ENCODE data around the gene RBM15B. TPM values are rescaled to one million over a fixed set of nuclear protein-coding genes. Genes with fewer than 3 reads are reported as not detected.

The RBM15B gene
- total RNA-seq, 2 experiments from 2014 or later = 24.5 to 25.4 TPM

DNA sequence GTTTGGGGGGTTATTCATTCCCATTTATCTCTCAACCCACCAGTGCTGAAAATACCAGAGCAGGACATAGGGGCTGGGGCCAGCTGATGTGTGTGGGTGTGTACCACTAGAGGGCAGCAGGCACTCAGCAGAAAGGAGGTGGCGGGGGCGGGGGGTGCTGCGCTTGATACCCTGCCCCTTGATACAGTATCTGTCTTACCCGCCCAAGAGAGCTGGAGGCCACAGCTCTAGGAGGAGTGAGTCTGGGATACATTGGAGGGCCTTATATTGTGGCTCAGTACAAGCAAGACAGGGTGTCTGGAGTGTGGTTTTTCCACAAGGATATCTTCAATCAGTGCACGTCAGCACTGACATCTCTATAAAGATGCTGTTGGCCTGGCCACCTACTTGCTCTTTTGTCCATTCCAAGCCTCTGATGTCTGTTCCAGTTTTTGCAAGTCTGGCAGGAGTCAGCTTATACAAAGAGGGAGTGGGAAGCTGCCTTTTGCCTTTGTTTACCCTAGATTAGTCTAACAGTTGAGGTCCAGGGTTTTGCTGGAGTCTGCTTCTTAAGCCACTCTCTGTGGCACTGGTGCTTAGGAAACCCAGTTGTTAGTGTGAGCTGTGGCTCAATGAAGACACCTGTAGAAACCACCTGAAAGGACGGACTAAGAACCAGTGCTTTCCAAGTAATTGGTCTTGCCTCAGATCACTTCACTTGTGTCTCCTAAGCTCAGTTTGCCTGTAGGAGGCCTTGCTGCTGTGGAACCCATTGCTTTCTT lies 1.5 kb upstream of the RBM15B start:
- ChIA-PET POLR2A (interaction anchor here (0.5 to 2.1 kb wide), 9 partner anchors 103 to 817 kb away, joined by 3 to 6 read pairs (median 3); partner anchors contain the start of gene MAPKAPK3), CTCF (interaction anchor here (0.7 to 6.2 kb wide), 28 partner anchors 11 to 816 kb away, joined by 3 to 45 read pairs (median 3); partner anchors contain the start of genes CISH and DCAF1)
- Mint-ChIP-seq H3K4me1 (peaks cover 74% of the 10 kb centered on the region), H3K27ac (no peak overlapping the region), H3K27me3 (no peaks in the 10 kb centered on the region), H3K36me3 (ENCODE audit: low read depth) (peaks cover 66% of the 10 kb centered on the region), H3K4me3 (peak overlapping the region; percentile 21), H3K9me3 (no peaks in the 10 kb centered on the region)
- DNase-seq = peak; percentile 60

DNA sequence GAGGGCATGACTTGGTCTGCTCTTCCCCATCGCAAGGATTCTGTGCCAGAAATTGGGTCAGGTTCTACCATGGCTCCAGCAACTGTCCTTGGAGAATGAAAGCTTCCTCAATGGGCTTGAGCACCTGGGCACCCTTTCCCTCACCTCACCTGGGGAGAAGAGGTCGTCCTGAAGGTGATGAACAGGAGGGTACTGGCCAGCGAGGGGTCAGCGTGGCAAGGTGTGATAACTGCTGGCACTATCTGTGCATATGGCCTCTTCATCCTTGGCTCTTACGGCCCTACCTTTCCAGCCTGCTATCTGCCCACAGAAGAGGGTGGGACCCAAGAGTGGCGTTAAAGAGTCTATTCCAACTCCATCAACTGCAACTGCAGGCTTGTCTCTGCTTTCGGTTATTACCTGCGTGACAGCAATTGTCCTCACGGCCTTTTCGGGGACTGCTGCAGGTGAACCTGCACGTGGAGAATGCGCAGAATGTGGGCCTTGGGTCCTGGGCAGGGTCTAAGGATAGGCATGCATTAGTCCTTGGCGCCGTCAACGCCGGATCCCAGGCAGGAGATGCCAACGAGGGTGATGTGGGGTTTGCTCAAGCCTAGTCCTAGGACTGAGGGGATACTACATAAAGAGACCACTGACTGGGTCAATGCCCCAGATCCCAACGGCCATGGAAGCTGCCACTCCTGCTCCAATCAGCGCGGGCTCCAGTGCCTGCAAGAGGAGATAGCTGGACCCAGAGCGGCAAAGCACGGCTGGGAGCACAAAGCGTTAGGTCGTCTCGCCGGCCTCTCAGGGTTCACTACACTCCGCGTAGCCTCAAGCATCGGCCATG lies 625 bp upstream of the RBM15B start:
- CTCF ChIA-PET = interaction anchor here (0.8 to 6.2 kb wide), 20 partner anchors 11 to 817 kb away, joined by 3 to 45 read pairs (median 4); partner anchors contain the start of genes CISH and DCAF1
- H3K9me3 Mint-ChIP-seq = no peaks in the 10 kb centered on the region
- peak overlapping the region; percentile 66 for H3K27ac Mint-ChIP-seq
- POLR2A ChIA-PET = interaction anchor here (0.8 to 1.7 kb wide), 8 partner anchors 108 to 820 kb away, joined by 3 to 5 read pairs (median 4); partner anchors contain the start of gene MAPKAPK3
- H3K36me3 Mint-ChIP-seq (ENCODE audit: low read depth) = peaks cover 70% of the 10 kb centered on the region
- peaks cover 82% of the 10 kb centered on the region for H3K4me1 Mint-ChIP-seq
- peak overlapping the region; percentile 66 for H3K4me3 Mint-ChIP-seq
- no peaks in the 10 kb centered on the region for H3K27me3 Mint-ChIP-seq
- DNase-seq = no peak

DNA sequence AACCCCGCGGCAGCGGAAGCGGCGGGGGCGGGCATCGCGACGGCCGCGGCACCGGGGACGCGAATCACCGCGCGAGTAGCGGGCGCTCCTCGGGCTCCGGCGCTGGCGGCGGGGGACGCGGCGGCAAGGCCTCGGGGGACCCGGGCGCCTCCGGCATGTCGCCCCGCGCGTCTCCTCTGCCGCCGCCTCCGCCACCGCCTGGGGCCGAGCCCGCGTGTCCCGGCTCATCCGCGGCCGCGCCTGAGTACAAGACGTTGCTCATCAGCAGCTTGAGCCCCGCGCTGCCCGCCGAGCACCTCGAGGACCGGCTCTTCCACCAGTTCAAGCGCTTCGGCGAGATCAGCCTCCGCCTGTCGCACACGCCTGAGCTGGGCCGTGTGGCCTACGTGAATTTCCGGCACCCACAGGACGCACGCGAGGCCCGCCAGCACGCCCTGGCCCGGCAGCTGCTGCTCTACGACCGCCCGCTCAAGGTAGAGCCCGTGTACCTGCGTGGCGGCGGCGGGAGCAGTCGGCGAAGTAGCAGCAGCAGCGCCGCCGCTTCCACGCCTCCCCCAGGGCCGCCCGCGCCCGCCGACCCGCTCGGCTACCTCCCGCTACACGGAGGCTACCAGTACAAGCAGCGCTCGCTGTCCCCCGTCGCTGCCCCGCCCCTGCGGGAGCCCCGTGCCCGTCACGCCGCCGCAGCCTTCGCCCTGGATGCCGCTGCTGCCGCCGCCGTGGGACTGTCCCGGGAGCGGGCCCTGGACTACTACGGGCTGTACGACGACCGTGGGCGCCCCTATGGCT lies 675 bp downstream of the RBM15B start:
- POLR2A ChIA-PET = interaction anchor here (0.7 to 4.6 kb wide), 7 partner anchors 7 to 821 kb away, joined by 3 to 30 read pairs (median 5); partner anchors contain the start of gene MANF

DNA sequence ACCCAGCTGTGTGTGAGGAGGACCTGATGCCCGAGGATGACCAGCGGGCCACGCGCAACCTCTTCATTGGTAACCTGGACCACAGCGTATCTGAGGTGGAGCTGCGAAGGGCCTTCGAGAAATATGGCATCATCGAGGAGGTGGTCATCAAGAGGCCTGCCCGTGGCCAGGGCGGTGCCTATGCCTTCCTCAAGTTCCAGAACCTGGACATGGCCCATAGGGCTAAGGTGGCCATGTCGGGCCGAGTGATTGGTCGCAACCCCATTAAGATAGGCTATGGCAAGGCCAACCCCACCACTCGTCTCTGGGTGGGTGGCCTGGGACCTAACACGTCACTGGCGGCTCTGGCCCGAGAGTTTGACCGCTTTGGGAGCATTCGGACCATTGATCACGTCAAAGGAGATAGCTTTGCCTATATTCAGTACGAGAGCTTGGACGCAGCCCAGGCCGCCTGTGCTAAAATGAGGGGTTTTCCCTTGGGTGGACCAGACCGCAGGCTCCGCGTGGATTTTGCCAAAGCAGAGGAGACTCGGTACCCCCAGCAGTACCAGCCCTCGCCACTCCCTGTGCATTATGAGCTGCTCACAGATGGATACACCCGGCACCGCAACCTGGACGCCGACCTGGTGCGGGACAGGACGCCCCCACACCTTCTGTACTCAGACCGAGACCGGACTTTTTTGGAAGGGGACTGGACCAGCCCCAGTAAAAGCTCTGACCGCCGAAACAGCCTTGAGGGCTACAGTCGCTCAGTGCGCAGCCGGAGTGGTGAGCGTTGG lies 1.5 kb downstream of the RBM15B start:
- H3K4me1 Mint-ChIP-seq = peaks cover 78% of the 10 kb centered on the region
- H3K9me3 Mint-ChIP-seq = no peaks in the 10 kb centered on the region
- H3K36me3 Mint-ChIP-seq (ENCODE audit: low read depth) = peaks cover 64% of the 10 kb centered on the region
- DNase-seq = no peak
- peak overlapping the region; percentile 83 for H3K4me3 Mint-ChIP-seq
- peak overlapping the region; percentile 56 for H3K27ac Mint-ChIP-seq
- ChIA-PET POLR2A (interaction anchor here (0.7 to 4.6 kb wide), 9 partner anchors 8 to 822 kb away, joined by 3 to 30 read pairs (median 5); partner anchors contain the start of gene MANF), CTCF (no interaction called here)
- H3K27me3 Mint-ChIP-seq = no peaks in the 10 kb centered on the region

More for the DNA sequence above, 675 bp downstream of the RBM15B start:
- DNase-seq = peak; percentile 61
- CTCF ChIA-PET = no interaction called here
- Mint-ChIP-seq H3K27me3 (no peaks in the 10 kb centered on the region), H3K4me1 (peaks cover 82% of the 10 kb centered on the region), H3K9me3 (no peaks in the 10 kb centered on the region), H3K36me3 (ENCODE audit: low read depth) (peaks cover 66% of the 10 kb centered on the region), H3K4me3 (peak overlapping the region; percentile 83), H3K27ac (peak overlapping the region; percentile 88)

DNA sequence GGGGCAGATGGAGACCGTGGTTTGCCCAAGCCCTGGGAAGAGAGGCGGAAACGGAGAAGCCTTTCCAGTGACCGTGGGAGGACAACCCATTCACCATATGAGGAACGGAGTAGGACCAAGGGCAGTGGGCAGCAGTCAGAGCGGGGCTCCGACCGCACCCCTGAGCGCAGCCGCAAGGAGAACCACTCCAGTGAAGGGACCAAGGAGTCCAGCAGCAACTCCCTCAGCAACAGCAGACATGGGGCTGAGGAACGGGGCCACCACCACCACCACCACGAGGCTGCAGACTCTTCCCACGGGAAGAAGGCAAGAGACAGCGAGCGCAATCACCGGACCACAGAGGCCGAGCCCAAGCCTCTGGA lies 2.0 kb downstream of the RBM15B start:
- H3K36me3 Mint-ChIP-seq (ENCODE audit: low read depth) = peaks cover 59% of the 10 kb centered on the region
- DNase-seq = no peak
- POLR2A ChIA-PET = interaction anchor here (0.9 to 4.6 kb wide), 5 partner anchors 8 to 769 kb away, joined by 3 to 30 read pairs (median 4); partner anchors contain the start of genes DCAF1 and MANF
- H3K4me1 Mint-ChIP-seq = peaks cover 72% of the 10 kb centered on the region
- H3K27ac Mint-ChIP-seq = peak overlapping the region; percentile 16
- no peaks in the 10 kb centered on the region for H3K27me3 Mint-ChIP-seq
- no peaks in the 10 kb centered on the region for H3K9me3 Mint-ChIP-seq
- H3K4me3 Mint-ChIP-seq = peak overlapping the region; percentile 83
- CTCF ChIA-PET = no interaction called here

DNA sequence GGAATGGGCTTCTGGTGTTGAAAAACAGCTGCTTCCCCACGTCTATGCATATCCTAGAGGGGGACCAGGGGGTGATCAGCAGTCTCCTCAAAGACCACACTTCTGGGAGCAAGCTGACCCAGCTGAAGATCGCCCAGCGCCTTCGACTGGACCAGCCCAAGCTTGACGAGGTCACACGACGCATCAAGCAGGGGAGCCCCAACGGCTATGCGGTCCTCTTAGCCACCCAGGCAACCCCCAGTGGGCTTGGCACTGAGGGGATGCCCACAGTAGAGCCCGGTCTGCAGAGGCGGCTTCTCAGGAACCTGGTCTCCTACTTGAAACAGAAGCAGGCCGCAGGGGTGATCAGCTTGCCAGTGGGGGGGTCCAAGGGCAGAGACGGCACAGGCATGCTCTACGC lies 2.5 kb downstream of the RBM15B start:
- peaks cover 69% of the 10 kb centered on the region for H3K4me1 Mint-ChIP-seq
- H3K4me3 Mint-ChIP-seq = no peak overlapping the region
- ChIA-PET POLR2A (interaction anchor here (0.9 to 4.6 kb wide), 5 partner anchors 9 to 770 kb away, joined by 3 to 30 read pairs (median 4); partner anchors contain the start of genes DCAF1 and MANF), CTCF (no interaction called here)
- no peak for DNase-seq
- no peaks in the 10 kb centered on the region for H3K9me3 Mint-ChIP-seq
- H3K27me3 Mint-ChIP-seq = no peaks in the 10 kb centered on the region
- peaks cover 58% of the 10 kb centered on the region for H3K36me3 Mint-ChIP-seq (ENCODE audit: low read depth)
- H3K27ac Mint-ChIP-seq = no peak overlapping the region

DNA sequence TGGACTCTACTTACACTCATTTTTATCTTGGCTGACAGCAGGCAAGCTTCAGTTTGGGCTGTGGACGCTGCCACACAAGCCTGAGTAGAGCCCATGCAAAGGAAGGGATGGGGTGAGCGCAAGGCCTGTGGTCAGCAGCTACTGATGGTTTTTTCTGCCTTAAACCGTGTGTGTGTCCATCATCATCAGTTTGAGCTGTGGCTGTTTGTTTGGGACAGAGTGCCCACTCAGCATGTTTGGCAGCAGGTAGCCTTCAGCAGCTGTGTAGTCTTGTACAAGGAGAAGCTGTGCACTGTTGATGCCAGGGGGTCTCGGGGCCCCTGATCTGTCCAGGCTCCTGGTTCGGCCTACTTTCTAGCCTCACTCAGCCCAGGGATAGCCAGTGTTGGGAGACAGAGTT lies 3.5 kb downstream of the RBM15B start:
- DNase-seq = no peak
- POLR2A ChIA-PET = interaction anchor here (1.1 to 4.6 kb wide), 3 partner anchors 10 to 779 kb away, joined by 3 to 30 read pairs (median 5); partner anchors contain the start of genes DCAF1 and MANF
- H3K27me3 Mint-ChIP-seq = no peaks in the 10 kb centered on the region
- peaks cover 62% of the 10 kb centered on the region for H3K4me1 Mint-ChIP-seq
- H3K9me3 Mint-ChIP-seq = no peaks in the 10 kb centered on the region
- CTCF ChIA-PET = no interaction called here
- H3K4me3 Mint-ChIP-seq = no peak overlapping the region
- peaks cover 53% of the 10 kb centered on the region for H3K36me3 Mint-ChIP-seq (ENCODE audit: low read depth)
- no peak overlapping the region for H3K27ac Mint-ChIP-seq

DNA sequence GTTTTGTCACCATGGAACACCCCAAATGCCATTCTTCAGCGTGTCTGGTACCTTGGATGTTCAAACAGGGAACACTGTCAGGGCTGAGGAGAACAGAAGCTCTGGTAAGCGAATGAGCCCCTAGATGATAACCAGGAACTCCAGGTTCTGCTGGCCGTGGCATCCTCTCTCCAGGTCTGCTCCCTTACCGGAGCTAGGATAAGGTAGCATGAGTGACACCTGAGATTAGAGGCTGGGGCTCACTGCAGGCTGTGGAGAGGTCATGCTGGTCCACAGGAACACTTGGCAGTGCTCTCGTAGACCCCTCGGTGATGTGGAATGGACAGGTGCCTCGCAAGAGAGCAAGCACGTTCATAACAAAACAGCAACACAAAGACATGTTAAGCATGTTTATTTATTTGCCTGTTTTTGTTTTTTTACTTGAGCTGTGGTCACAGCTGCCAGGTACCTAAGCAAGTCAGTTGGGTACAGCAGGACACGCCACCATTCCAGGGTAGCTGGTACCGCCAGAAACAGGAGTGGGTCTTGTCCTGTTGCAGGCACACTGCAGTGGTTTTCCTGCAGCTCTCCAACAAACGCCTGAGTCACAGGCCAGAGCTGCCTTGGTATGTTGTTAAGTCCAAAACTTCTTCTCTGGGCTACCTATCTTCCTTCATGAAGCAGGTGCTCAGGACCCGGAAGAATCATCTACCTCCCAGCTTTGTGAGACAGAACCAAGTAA lies 4.6 kb downstream of the RBM15B start:
- Mint-ChIP-seq H3K27ac (peak overlapping the region; percentile 61), H3K36me3 (ENCODE audit: low read depth) (peaks cover 61% of the 10 kb centered on the region)

DNA sequence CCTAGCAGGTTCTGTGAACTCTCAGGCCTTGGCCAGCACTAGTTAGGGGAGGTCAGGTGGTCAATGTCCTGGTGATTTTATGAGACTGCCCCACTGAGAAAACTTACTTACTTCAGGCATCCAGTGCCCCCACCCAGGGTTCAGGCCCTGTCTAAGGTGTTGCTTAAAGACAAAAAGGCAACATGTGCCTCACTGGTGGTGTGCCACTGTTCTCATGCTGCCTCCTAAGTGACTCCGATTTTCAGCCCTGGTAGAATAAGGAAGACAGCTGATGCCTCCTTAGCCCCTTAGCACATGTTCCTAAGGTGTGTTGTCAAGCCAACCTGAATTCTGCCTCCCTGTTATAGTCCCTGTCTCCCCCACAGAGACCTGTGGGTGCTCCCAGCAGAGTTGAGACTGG lies 5.3 kb downstream of the RBM15B start:
- peaks cover 66% of the 10 kb centered on the region for H3K36me3 Mint-ChIP-seq (ENCODE audit: low read depth)
- ChIA-PET CTCF (no interaction called here), POLR2A (interaction anchor here (1.2 to 4.6 kb wide), 3 partner anchors 11 to 14 kb away, joined by 3 to 30 read pairs (median 4); partner anchors contain the start of gene MANF)

More for the DNA sequence above, 4.6 kb downstream of the RBM15B start:
- CTCF ChIA-PET = no interaction called here
- Mint-ChIP-seq H3K4me3 (no peak overlapping the region), H3K9me3 (no peaks in the 10 kb centered on the region), H3K27me3 (no peaks in the 10 kb centered on the region), H3K4me1 (peaks cover 53% of the 10 kb centered on the region)
- DNase-seq = no peak
- POLR2A ChIA-PET = interaction anchor here (1.2 to 4.6 kb wide), 2 partner anchors 11 to 14 kb away, joined by 3 to 30 read pairs; partner anchors contain the start of gene MANF

DNA sequence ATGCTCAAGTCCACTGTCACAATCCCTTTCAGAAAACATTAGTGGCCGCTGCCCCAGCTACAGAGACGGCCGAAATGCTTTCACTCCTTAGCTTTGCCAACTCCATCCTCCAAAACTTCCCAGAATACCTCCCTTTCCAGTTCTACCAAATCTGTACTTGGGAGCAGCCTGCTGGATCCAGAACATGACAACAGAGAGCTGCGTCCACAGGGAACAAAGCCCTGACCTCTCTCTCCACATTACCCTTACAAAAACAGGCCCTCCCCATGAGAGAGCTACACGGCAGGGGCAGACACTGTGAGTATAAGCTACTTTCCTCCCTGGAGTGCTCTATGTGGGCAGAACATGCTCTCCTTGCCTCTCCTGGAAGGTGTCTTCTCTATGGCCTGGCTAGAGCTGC lies 6.3 kb downstream of the RBM15B start:
- Mint-ChIP-seq H3K27ac (peak overlapping the region; percentile 61), H3K4me1 (peaks cover 45% of the 10 kb centered on the region), H3K4me3 (no peak overlapping the region), H3K36me3 (ENCODE audit: low read depth) (peaks cover 66% of the 10 kb centered on the region), H3K9me3 (no peaks in the 10 kb centered on the region), H3K27me3 (no peaks in the 10 kb centered on the region)
- CTCF ChIA-PET = no interaction called here
- no peak for DNase-seq
- POLR2A ChIA-PET = interaction anchor here (2.0 kb wide), 1 partner anchor 12 kb away, joined by 4 read pairs; no protein-coding TSS in a partner anchor

More for the DNA sequence above, 5.3 kb downstream of the RBM15B start:
- peaks cover 50% of the 10 kb centered on the region for H3K4me1 Mint-ChIP-seq
- no peaks in the 10 kb centered on the region for H3K27me3 Mint-ChIP-seq
- no peak overlapping the region for H3K4me3 Mint-ChIP-seq
- peak overlapping the region; percentile 61 for H3K27ac Mint-ChIP-seq
- no peaks in the 10 kb centered on the region for H3K9me3 Mint-ChIP-seq
- no peak for DNase-seq

Measured in activated CD4-positive, alpha-beta memory T cell treated with anti-CD3 and anti-CD28 coated beads, Interleukin-2, amount 10 ng/mL, durations not matched to agents 7 days and 5 days (primary cell).